PC-3 (cell line): ENCODE data around the gene TOLLIP.

ENCODE experiments used
- EZH2 ChIP-seq: fragments of 300-600 bp; sonication (generic); IDR thresholded peaks from one replicate; pipeline ENCODE4 v1.6.1; 2017; ENCODE audit warnings: antibody characterized with exemption, mild to moderate bottlenecking, low read length; ENCODE audit not compliant: unreplicated experiment
- EZH2phosphoT487 ChIP-seq: fragments of 300-600 bp; sonication (generic); IDR thresholded peaks from 2 replicates; pipeline ENCODE4 v1.6.1; 2018; ENCODE audit warnings: mild to moderate bottlenecking, antibody characterized with exemption, low read length, borderline replicate concordance
- TF ChIP-seq, protein P1 (sequence below): fragments of 300-600 bp; sonication (generic); conservative IDR thresholded peaks from 2 replicates; pipeline ENCODE4 v1.5.1; 2017; ENCODE audit warnings: antibody characterized with exemption, low read depth, mild to moderate bottlenecking, low read length

DNA sequence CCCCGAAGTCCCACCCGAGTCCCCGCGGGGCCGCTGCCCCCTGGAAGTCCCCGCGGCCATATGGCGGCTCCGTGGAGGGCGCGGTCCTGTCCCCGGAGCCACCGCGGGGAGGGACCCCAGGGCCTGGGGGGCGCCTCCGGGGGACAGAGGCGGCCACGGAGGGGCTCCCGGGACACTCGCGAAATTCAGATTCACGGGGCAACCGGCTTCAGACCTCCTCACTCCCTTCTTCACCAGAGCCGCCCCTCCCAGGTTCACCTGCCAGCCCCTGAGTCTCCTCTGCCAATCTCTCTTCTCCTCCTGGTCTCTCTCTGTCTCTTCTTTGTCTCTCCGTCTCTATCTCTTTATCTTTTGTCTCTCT is 28.2 kb upstream of the TOLLIP start:
- TF ChIP-seq, protein P1, sequence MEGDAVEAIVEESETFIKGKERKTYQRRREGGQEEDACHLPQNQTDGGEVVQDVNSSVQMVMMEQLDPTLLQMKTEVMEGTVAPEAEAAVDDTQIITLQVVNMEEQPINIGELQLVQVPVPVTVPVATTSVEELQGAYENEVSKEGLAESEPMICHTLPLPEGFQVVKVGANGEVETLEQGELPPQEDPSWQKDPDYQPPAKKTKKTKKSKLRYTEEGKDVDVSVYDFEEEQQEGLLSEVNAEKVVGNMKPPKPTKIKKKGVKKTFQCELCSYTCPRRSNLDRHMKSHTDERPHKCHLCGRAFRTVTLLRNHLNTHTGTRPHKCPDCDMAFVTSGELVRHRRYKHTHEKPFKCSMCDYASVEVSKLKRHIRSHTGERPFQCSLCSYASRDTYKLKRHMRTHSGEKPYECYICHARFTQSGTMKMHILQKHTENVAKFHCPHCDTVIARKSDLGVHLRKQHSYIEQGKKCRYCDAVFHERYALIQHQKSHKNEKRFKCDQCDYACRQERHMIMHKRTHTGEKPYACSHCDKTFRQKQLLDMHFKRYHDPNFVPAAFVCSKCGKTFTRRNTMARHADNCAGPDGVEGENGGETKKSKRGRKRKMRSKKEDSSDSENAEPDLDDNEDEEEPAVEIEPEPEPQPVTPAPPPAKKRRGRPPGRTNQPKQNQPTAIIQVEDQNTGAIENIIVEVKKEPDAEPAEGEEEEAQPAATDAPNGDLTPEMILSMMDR: no peak
- TF ChIP-seq EZH2 (no peak), EZH2phosphoT487 (no peak)
